Measurements from ENCODE around the gene LLGL2. TPM values are rescaled to one million over a fixed set of nuclear protein-coding genes. Genes with fewer than 3 reads are reported as not detected.

Gene LLGL2
- total and polyA plus RNA-seq, 2 donors = 10.6 to 15.1 TPM

GRCh38 chr17:75604034-75604695 is 78.7 kb downstream of the LLGL2 start:
- Histone ChIP-seq H3K4me1 (ENCODE audit: insufficient read depth) (no peaks in the 10 kb centered on the region), H3K27ac (ENCODE audit: low read depth) (no peak overlapping the region), H3K4me3 (ENCODE audit: low read depth, low read length) (no peak overlapping the region), H3K36me3 (ENCODE audit: insufficient read depth) (no peaks in the 10 kb centered on the region)
- DNase-seq (ENCODE audit: extremely low spot score) = no peak
- 75% methylated on average over 12 of the region's 12 CpGs for whole genome bisulfite sequencing

DNA sequence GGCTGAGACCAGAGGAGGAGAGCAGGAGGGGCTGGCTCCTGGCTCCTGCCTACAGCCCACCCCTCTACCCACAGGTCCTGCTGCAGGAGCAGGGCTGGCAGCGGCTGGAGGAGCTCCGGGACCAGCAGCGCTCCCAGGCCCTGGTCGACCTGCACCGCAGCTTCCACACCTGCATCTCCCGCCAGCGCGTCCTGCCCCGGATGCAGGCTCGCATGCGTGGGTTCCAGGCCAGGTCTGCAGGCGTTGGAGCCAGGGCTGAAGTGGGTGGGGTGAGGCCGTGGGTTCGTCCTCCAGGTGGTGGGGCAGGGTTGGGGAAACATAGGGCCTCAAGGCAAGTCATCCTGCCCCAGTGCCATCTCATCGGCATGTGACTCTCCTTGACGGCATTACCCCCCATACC is 80.3 kb downstream of the LLGL2 start:
- DNase-seq (ENCODE audit: extremely low spot score) = no peak
- H3K4me1 ChIP-seq (ENCODE audit: insufficient read depth) = no peaks in the 10 kb centered on the region
- 86% methylated on average over 16 of the region's 16 CpGs for WGBS
- H3K4me3 ChIP-seq (ENCODE audit: low read depth, low read length) = no peak overlapping the region
- no peak overlapping the region for H3K27ac ChIP-seq (ENCODE audit: low read depth)
- H3K36me3 ChIP-seq (ENCODE audit: insufficient read depth) = no peaks in the 10 kb centered on the region

DNA sequence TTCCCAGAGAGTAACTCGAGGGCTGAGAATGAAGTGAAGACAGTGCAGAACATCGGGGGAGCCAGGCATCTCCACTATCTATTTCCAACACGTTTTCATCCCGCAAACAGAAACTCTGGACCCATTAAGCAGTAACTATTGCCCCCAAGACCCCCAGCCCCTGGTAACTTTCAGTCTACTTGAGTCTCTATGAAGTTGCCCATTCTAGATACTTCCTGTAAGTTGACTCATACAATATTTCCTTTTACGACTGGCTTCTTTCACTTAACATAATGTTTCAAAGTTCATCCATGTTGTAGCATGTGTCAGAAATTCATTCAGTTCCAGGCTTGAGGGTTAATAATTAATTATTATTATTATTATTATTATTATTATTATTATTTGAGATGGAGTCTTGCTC is 81.6 kb downstream of the LLGL2 start:
- Histone ChIP-seq H3K4me1 (ENCODE audit: insufficient read depth) (no peaks in the 10 kb centered on the region), H3K4me3 (ENCODE audit: low read depth, low read length) (no peak overlapping the region), H3K27ac (ENCODE audit: low read depth) (no peak overlapping the region), H3K36me3 (ENCODE audit: insufficient read depth) (no peaks in the 10 kb centered on the region)
- no peak for DNase-seq (ENCODE audit: extremely low spot score)
- 88% methylated on average over 5 of the region's 5 CpGs for WGBS

DNA sequence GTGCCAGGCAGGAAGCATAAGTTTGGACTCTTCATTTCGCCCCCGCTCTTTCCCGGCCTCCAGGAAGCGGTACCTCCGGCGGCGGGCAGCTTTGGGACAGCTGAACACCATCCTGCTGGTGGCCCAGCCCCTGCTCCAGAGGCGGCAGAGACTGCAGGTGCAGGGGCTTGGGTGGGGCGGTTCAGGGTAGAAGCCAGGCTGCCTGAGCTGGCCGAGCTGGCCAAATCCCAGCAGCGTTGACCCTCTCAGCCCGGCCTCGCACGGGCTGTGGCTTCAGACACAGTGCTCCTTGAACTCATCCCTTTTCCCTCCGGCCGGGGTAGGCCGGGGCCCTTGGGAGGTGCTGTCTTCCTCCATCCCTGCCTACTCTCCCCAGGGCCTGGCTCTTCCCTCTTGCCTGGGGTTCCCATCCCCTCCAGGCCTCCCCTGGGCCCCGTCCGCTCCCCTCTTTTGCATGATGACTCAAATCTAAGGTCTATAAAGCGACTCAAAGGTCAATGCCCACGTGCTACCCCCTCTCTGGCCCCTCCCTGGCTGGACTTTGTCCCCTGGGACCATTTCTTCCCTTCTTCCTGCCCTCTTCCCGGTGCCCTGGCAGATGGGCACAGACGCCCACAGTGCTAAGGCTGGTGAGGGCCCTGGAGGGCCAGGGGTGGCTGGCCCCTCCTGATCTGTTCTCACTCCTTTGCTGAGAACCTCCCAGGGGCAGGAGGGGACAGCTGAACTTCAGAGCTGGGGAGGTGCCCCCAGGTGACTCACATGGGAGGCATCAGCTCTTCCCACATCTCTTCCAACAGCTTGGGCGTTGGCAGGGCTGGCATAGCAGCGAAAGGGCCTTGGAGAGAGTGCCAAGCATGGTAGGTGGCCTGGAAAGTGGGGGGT is 84.8 kb downstream of the LLGL2 start:
- H3K27ac ChIP-seq (ENCODE audit: low read depth) = no peak overlapping the region
- H3K36me3 ChIP-seq (ENCODE audit: insufficient read depth) = no peaks in the 10 kb centered on the region
- WGBS = 90% methylated on average over 25 of the region's 25 CpGs
- H3K4me1 ChIP-seq (ENCODE audit: insufficient read depth) = no peaks in the 10 kb centered on the region
- no peak overlapping the region for H3K4me3 ChIP-seq (ENCODE audit: low read depth, low read length)
- no peak for DNase-seq (ENCODE audit: extremely low spot score)

DNA sequence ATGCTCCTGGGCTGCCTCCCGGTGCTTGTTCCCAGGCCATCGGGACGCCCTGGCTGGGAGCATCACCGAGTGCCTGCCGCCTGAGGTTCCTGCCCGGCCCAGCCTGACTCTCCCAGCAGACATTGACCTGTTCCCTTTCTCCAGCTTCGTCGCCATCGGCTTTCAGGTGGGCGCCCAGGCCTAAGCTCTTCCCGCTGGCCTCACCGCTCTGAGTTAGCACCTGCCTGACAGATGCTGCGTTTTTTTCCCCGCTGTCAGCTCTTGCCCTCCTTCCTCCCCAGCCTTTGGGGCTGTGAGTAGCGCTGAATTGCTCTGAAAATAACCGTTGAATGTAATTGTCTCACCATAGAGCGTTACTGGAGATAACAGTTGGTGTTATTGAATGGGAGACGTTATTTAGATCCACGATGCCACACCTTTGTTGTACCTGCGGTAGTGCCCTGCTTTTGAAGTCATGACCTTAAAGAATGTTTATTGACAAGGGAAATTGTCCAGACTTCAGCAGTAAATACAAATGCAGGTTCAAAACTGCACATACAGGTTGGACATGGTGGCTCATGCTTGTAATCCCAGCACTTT is 86.4 kb downstream of the LLGL2 start:
- WGBS = 88% methylated on average over 20 of the region's 20 CpGs
- no peaks in the 10 kb centered on the region for H3K36me3 ChIP-seq (ENCODE audit: insufficient read depth)

GRCh38 chr17:75612906-75613626 is 87.6 kb downstream of the LLGL2 start:
- H3K27ac ChIP-seq (ENCODE audit: low read depth) = no peak overlapping the region
- DNase-seq (ENCODE audit: extremely low spot score) = no peak
- H3K36me3 ChIP-seq (ENCODE audit: insufficient read depth) = no peaks in the 10 kb centered on the region
- WGBS = 90% methylated on average over 27 of the region's 27 CpGs
- no peaks in the 10 kb centered on the region for H3K4me1 ChIP-seq (ENCODE audit: insufficient read depth)
- H3K4me3 ChIP-seq (ENCODE audit: low read depth, low read length) = no peak overlapping the region

More for the DNA sequence above, 86.4 kb downstream of the LLGL2 start:
- DNase-seq (ENCODE audit: extremely low spot score) = no peak
- Histone ChIP-seq H3K27ac (ENCODE audit: low read depth) (no peak overlapping the region), H3K4me3 (ENCODE audit: low read depth, low read length) (no peak overlapping the region), H3K4me1 (ENCODE audit: insufficient read depth) (no peaks in the 10 kb centered on the region)

DNA sequence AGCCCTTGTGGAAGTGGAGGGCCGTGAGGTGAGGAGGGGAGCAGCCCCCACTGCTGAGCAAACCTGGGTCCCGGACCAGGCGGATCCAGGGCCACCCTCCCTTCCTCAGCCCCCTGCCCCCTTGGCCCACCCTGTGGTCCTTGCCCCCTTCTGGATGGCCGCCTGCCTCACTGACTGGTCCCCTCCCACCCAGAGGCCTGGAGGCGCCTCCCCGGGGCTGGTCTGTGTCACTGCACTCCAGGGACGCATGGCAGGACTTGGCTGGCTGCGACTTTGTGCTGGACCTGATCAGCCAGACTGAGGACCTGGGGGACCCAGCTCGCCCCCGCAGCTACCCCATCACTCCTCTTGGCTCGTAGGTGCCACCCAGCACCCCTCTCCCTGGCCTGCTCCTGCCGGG is 88.5 kb downstream of the LLGL2 start:
- DNase-seq (ENCODE audit: extremely low spot score) = no peak
- H3K36me3 ChIP-seq (ENCODE audit: insufficient read depth) = no peaks in the 10 kb centered on the region
- H3K27ac ChIP-seq (ENCODE audit: low read depth) = no peak overlapping the region
- WGBS = 88% methylated on average over 12 of the region's 12 CpGs
- H3K4me3 ChIP-seq (ENCODE audit: low read depth, low read length) = no peak overlapping the region
- H3K4me1 ChIP-seq (ENCODE audit: insufficient read depth) = no peaks in the 10 kb centered on the region

- DNase-seq (ENCODE audit: extremely low spot score) = no peak
- no peak overlapping the region for H3K4me3 ChIP-seq (ENCODE audit: low read depth, low read length)
- H3K4me1 ChIP-seq (ENCODE audit: insufficient read depth) = no peaks in the 10 kb centered on the region
- WGBS = 87% methylated on average over 19 of the region's 19 CpGs
- H3K27ac ChIP-seq (ENCODE audit: low read depth) = no peak overlapping the region
- no peaks in the 10 kb centered on the region for H3K36me3 ChIP-seq (ENCODE audit: insufficient read depth)
These were observed 89.2 kb downstream of the LLGL2 start for GRCh38 chr17:75614556-75615270.

GRCh38 chr17:75615301-75615700 is 89.8 kb downstream of the LLGL2 start:
- Histone ChIP-seq H3K36me3 (ENCODE audit: insufficient read depth) (no peaks in the 10 kb centered on the region), H3K4me3 (ENCODE audit: low read depth, low read length) (no peak overlapping the region), H3K27ac (ENCODE audit: low read depth) (no peak overlapping the region), H3K4me1 (ENCODE audit: insufficient read depth) (no peaks in the 10 kb centered on the region)
- DNase-seq (ENCODE audit: extremely low spot score) = no peak
- WGBS = 90% methylated on average over 11 of the region's 11 CpGs

DNA sequence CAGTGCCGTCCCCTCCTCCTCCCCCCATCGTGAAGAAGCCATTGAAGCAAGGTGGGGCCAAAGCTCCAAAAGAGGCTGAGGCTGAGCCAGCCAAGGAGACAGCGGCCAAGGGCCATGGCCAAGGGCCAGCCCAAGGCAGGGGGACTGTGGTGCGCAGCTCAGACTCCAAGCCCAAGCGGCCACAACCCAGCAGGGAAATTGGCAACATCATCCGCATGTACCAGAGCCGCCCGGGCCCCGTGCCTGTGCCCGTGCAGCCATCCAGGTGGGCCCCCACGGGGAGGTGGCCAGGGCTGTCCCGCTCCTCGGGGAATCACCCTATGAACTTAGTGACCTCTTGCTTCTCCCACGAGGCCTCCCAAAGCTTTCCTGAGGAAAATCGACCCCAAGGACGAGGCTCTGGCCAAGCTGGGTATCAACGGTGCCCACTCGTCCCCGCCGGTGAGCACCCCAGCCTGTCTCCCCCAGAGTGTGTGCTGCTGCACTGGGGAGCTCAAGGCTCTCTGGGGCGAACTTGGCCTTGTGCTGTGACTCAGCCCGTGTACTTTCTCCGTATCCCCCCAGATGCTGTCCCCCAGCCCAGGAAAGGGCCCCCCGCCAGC is 91.1 kb downstream of the LLGL2 start:
- 90% methylated on average over 24 of the region's 24 CpGs for WGBS
- no peak for DNase-seq (ENCODE audit: extremely low spot score)
- Histone ChIP-seq H3K27ac (ENCODE audit: low read depth) (no peak overlapping the region), H3K4me1 (ENCODE audit: insufficient read depth) (no peaks in the 10 kb centered on the region), H3K4me3 (ENCODE audit: low read depth, low read length) (no peak overlapping the region), H3K36me3 (ENCODE audit: insufficient read depth) (no peaks in the 10 kb centered on the region)

- no peaks in the 10 kb centered on the region for H3K36me3 ChIP-seq (ENCODE audit: insufficient read depth)
- no peak overlapping the region for H3K27ac ChIP-seq (ENCODE audit: low read depth)
- no peak for DNase-seq (ENCODE audit: extremely low spot score)
- WGBS = 93% methylated on average over 16 of the region's 16 CpGs
- H3K4me1 ChIP-seq (ENCODE audit: insufficient read depth) = no peaks in the 10 kb centered on the region
- no peak overlapping the region for H3K4me3 ChIP-seq (ENCODE audit: low read depth, low read length)
These were observed 91.7 kb downstream of the LLGL2 start for GRCh38 chr17:75617218-75617617.

DNA sequence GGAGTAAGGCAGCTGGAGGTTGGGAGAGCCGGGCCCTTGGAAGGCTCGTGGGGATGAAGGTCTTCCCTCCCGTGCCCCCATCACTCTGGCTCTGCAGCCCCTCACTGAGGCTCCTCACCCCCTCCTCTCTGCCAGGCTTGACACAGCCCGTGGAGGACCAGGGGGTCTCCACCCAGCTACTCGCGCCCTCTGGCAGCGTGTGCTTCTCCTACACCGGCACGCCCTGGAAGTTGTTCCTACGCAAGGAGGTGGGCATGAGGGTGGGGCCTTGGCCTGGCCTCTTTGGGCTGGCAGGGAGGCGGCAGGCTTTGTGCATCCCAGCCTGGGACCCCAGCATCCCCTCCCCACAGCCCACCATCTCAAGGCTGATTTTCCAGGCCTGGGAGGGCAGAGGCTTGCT is 92.2 kb downstream of the LLGL2 start:
- Histone ChIP-seq H3K27ac (ENCODE audit: low read depth) (no peak overlapping the region), H3K4me1 (ENCODE audit: insufficient read depth) (no peaks in the 10 kb centered on the region), H3K36me3 (ENCODE audit: insufficient read depth) (no peaks in the 10 kb centered on the region), H3K4me3 (ENCODE audit: low read depth, low read length) (no peak overlapping the region)
- 90% methylated on average over 11 of the region's 11 CpGs for WGBS
- DNase-seq (ENCODE audit: extremely low spot score) = no peak
